Mucosa of descending colon (tissue), 3 donors: ENCODE results near the gene PGAP2. TPM values are rescaled to one million over a fixed set of nuclear protein-coding genes. Genes with fewer than 3 reads are reported as not detected.
"Not testable (repeated sequence)": the region's sequence is repeated elsewhere in the genome, so short reads cannot be mapped to it uniquely, and the experiment has no call there.

Experiments used
- ATAC-seq: fragments of 200-7000 bp; cut with Tn5 transposase; one replicate; pipeline ENCODE4 v1.9.1; 2020; ENCODE audit warnings: mild to moderate bottlenecking, moderate library complexity
- DNase-seq, 3 donors: peaks; one replicate each; pipeline ENCODE4 v3.0.0-alpha.2; 2020
- H3K36me3 ChIP-seq: fragments of 200-600 bp; one replicate; pipeline ENCODE4 v1.8.0; 2021; ENCODE audit warnings: low read depth, mild to moderate bottlenecking
- H3K4me1 ChIP-seq: fragments of 200-600 bp; one replicate; pipeline ENCODE4 v1.8.0; 2021; ENCODE audit warnings: low read depth, mild to moderate bottlenecking
- H3K4me3 ChIP-seq: fragments of 200-600 bp; one replicate; pipeline ENCODE4 v1.8.0; 2021; ENCODE audit warnings: mild to moderate bottlenecking
- H3K9me3 ChIP-seq: fragments of 200-600 bp; one replicate; pipeline ENCODE4 v1.8.0; 2021; ENCODE audit warnings: mild to moderate bottlenecking
- intact Hi-C, 2 donors: fragments of 100-400 bp; cut with DNase I in 1 of 2; cut with micrococcal nuclease in 1 of 2; formaldehyde crosslinking; loops; one replicate each; pipeline versions ENCODE4 v1.11.0 to v1.11.1; 2022; cut with DNase I, micrococcal nuclease
- long read RNA-seq, 2 donors: library from polyadenylated mRNA; unstranded; transcript quantifications; one replicate each; pipeline ENCODE4 v2.0.0, GENCODE V29; 2019 to 2021
- total RNA-seq, 3 donors: library from RNA; stranded (reverse); fragmentation: NEBNext Ultra II Directional in 2 of 3; extraction: Animal tissue kit (Norgen Biotek cat#: 25700) in 2 of 3; gene quantifications; one replicate each; pipeline versions ENCODE4 v1.2.1 to v1.2.4, GENCODE V29; 2021 to 2023
- TF ChIP-seq, protein P1 (sequence below): fragments of 200-600 bp; IDR thresholded peaks from one replicate; pipeline ENCODE4 v1.8.0; 2022; ENCODE audit warnings: antibody characterized with exemption, mild to moderate bottlenecking
- donor health status: DM: no; HTN: no; CAD: no; lungs with moderate emphysema.
- donor health status: DM: no; HTN: no; CAD: no.
- donor health status: DM: no; HTN: yes; CAD: no.

The PGAP2 gene
- total RNA-seq, result 10 to 100 TPM; 15.7 to 32.8 (median 25.9) TPM
- long read RNA-seq, donor 1, partial matches to known transcripts, result 9 of 21 reads
- long read RNA-seq, donor 1, other reads (novel, unspliced or antisense), result 5 of 21 reads
- long read RNA-seq, donor 2, partial matches to known transcripts, result 1 of 26 reads
- long read RNA-seq, donor 2, other reads (novel, unspliced or antisense), result 9 of 26 reads

DNA sequence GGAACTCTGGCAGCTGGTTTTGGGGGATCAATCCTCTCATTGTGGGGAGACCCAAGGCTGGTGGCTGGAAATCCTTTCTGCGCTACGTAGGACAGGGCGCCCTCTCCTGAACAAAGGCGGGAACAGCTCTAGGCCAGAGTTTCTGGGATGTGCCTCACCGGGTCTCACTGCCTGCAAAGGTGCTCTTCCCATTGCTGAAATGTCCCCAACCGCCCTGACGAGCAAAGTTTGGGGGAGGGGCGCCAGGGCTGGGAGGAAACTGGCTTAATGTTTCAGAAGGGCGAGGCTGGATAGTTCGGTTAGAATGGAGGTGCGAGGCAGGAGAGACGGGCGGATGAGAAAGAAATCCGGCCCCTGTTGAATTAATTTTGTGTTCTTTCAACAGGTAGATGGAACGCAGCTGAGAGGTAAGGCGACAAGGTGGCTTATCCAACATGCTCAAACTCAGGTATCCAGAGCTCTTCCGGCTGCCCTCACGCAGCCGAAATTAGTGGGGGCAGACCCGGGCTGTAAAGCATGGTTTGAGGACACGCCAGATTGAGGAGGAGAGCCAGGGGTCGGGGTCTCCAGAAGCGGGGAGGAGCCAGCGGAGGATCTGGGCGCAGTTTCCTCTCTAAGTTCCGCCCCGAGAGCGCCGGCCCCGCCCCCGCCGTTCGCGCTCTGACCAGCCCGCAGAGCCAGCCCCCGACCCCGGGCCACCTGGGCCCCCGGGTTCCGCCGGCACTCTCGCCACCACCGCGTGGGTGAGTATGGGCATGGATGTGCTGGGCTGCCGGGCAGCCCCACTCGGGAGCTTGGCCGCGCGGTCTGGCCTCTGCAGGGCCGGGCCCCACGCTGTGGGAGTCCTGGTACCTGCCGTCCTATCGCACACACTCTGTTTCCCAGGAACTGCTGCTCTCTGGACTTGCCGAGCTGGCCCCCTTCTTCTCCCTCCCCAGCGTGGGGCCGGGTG lies at the start of gene PGAP2:
TSS of gene PGAP2 (plus strand) at position 652 of the 952 bp plus-strand sequence. CDS start 2,700 bp downstream, outside the sequence.
- intact Hi-C loops, result no loop called here
- Histone ChIP-seq H3K4me3 (peak within 1 kb of the TSS; percentile 51), H3K9me3 (no peaks in the 10 kb centered on the region), H3K4me1 (no peaks in the 10 kb centered on the region), H3K36me3 (no peaks in the 10 kb centered on the region)
- ATAC-seq (peak; percentile 85), DNase-seq (peak; percentile 83 to 85 (median 83))
- TF ChIP-seq, protein P1, sequence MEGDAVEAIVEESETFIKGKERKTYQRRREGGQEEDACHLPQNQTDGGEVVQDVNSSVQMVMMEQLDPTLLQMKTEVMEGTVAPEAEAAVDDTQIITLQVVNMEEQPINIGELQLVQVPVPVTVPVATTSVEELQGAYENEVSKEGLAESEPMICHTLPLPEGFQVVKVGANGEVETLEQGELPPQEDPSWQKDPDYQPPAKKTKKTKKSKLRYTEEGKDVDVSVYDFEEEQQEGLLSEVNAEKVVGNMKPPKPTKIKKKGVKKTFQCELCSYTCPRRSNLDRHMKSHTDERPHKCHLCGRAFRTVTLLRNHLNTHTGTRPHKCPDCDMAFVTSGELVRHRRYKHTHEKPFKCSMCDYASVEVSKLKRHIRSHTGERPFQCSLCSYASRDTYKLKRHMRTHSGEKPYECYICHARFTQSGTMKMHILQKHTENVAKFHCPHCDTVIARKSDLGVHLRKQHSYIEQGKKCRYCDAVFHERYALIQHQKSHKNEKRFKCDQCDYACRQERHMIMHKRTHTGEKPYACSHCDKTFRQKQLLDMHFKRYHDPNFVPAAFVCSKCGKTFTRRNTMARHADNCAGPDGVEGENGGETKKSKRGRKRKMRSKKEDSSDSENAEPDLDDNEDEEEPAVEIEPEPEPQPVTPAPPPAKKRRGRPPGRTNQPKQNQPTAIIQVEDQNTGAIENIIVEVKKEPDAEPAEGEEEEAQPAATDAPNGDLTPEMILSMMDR, result peak; percentile 63

DNA sequence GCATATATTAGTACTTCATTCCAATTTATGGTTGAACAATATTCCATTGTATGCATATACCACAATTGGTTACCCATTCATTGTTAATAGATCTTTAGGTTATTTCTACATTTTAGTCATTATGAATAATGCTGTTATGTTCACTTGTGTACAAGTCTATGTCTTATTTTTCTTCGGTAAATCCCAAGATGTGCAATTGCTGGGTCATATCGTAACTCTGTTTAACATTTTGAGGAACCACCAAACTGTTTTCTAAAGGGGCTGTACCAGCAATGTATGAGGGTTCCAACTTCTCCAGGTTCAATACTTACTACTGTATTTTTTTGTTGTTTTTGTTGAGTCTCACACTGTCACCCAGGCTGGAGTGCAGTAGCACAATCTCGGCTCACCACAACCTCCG lies 44.1 kb upstream of the PGAP2 start:
- intact Hi-C loops, result no loop called here
- DNase-seq (no peak), ATAC-seq (no peak)
- H3K4me1 ChIP-seq, result no peaks in the 10 kb centered on the region
- TF ChIP-seq, protein P1, result no peak
- no peak overlapping the region for H3K4me3 ChIP-seq
- H3K36me3 ChIP-seq, result peaks cover 24% of the 10 kb centered on the region
- no peaks in the 10 kb centered on the region for H3K9me3 ChIP-seq

DNA sequence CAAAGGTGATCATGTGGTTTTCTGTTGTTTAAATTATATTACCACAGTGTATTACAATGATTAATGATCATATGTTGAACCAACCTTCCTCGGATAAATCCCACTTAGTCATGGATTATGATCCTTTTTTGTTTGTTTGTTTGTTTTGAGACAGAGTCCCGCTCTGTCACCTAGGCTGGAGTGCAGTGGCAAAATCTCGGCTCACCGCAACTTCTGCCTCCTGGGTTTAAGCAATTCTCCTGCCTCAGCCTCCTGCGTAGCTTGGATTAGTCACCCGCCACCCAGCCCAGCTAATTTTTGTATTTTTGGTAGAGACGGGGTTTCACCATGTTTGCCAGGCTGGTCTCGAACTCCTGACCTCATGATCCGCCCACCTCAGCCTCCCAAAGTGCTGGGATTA lies 41.5 kb upstream of the PGAP2 start:
- H3K9me3 ChIP-seq, DNase-seq, ATAC-seq, H3K4me3 ChIP-seq, intact Hi-C loops, H3K4me1 ChIP-seq: not testable (repeated sequence)
- H3K36me3 ChIP-seq, result peaks cover 20% of the 10 kb centered on the region

DNA sequence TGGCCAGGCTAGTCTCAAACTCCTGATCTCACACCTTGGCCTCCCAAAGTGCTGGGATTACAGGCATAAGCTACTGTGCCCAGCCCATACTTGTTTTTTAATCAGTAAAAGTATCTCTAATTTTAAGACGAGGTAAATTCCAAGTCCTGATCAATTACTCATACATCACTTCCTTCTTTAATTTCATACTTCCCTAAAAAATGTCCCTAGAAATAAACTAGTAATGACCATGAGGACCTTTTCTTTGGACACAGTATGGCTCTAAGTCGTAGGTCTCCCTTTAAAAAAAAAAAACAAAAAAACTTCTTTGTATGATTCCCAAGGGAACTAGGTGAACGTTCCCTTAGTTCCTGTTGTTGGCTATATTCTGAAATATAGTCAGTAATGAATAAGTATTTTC lies 40.8 kb upstream of the PGAP2 start:
- no peak for DNase-seq
- no peak for ATAC-seq
- intact Hi-C loops, result no loop called here
- Histone ChIP-seq H3K4me1 (no peaks in the 10 kb centered on the region), H3K4me3 (no peak overlapping the region), H3K36me3 (peaks cover 20% of the 10 kb centered on the region), H3K9me3 (no peaks in the 10 kb centered on the region)
- TF ChIP-seq, protein P1, result no peak

DNA sequence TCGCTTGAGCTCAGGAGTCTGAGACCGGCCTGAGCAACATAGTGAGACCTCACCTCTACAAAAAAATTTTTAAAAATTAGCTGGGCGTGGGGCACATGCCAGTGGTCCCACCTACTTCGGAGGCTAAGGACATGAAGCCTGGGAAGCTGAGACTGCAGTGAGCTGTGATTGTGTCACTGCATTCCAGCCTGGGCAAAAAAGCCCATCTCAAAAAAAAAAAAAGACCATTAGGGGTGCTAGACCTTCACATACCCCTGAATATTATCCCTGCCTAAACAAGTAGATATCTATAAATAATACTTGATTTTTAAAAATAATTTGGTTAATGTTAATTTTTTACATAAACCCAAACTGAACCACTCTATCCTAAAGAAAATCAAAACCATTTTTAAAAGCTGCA lies 35.2 kb upstream of the PGAP2 start:
- Histone ChIP-seq H3K36me3 (peaks cover 5% of the 10 kb centered on the region), H3K4me3 (no peak overlapping the region), H3K4me1 (no peaks in the 10 kb centered on the region), H3K9me3 (no peaks in the 10 kb centered on the region)
- intact Hi-C loops, result no loop called here
- ATAC-seq (no peak), DNase-seq (no peak)
- TF ChIP-seq, protein P1, result no peak

DNA sequence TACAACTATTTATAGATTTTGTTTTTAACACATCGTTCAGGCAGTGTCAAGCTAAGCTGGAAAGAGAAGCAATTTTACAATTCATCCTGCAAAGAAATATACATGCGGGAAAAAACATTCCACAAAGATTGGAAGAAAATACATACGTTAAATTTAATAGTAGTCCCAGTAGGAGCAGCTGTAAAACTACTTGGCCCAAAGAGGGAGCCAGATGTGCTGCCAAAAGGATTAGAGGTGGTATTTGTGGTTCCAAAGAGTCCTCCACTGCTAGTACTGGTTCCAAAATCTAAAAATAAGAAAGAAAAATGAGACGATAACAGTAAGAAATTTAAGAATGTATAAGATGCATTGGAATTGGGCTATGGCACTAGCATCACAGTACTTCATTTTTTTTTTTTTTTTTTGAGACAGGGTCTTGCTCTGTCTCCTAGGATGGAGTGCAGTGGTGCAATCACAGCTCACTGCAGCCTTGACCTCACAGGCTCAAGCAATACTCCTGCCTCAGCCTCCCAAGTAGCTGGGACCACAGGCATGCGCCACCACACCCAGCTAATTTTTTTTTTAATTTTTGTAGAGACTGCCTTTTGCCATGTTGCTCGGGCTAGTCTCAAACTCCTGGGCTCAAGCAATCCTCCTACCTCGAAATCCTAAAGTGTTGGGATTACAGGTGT lies 32.5 kb upstream of the PGAP2 start:
- no peak for ATAC-seq
- TF ChIP-seq, protein P1, result no peak
- no peaks in the 10 kb centered on the region for H3K9me3 ChIP-seq
- no peak overlapping the region for H3K4me3 ChIP-seq
- no peaks in the 10 kb centered on the region for H3K4me1 ChIP-seq
- DNase-seq, result no peak
- peaks cover 5% of the 10 kb centered on the region for H3K36me3 ChIP-seq
- intact Hi-C loops, result no loop called here
